GM21515 (cell line): ENCODE measurements around the gene MTUS2.

ENCODE experiments used
- ATAC-seq: cut with Tn5 transposase; IDR thresholded peaks from one replicate; pipeline ENCODE4 v1.9.1; 2021; ENCODE audit not compliant: unreplicated experiment

The MTUS2 gene

DNA sequence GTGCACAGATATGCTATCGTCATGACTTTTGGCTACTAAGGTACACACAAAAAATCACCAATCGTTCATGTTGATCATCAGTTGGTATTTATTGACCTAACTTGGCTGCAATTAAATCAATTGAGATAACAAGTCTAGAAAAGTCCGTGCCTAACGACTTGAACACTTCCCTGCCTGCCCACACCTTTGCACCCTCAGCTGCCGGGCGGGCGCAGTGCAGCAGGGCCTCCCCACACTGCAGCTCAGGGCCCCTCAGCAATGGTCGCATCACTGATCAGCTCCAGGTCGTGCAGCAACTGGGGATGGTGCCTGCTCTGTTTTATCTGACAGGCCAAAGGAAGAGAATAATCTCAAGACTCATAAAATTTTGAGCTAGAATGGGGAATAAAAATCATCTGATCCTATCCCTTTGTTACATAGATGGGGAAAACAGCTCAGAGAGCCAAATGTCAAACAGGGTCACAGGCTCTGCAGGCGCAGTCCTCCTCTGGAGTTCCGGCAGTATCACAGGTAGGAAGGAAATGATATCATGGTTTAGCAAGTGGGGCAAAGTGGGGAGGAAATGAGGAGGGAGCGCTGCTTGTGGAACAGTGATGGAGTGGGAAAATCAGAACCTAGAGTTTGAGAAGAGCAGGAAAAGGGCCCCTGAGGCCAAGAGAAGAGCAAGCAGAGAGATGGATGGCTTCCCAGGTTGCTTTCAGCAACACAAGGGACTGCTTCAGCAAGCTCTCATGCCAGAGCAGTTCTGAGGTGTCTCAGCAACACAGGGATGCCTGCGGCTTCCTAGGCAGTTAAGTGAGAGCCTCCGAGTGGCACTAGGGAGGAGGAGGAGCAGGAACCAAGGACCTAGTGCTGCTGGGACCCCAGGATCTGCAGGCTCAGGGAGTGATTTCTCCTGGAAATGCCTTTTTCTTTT lies 717.9 kb downstream of the MTUS2 start:
- ATAC-seq, result no peak

DNA sequence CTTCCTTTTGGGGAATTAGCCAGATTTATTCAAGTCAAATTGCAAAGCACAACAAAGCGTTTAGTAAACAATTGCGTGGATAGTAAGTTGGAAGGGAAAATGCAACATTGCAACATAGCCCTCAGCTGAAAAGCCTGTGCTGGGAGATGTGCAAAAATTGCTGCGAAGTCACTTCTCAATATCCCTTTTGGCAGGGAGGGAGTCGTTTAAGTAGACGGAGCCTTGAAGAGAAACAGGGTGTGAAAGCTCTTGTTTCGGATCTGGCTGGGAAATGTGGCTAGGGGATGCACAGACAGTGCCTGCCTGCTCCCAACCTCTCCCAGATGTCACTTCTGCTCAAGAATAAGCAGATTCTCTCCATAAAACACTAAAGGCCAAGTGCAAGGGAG lies 718.5 kb downstream of the MTUS2 start:
- ATAC-seq, result no peak

GRCh38 chr13:29539856-29540255 lies 719.7 kb downstream of the MTUS2 start:
- no peak for ATAC-seq

- ATAC-seq, result no peak
These were observed 720.2 kb downstream of the MTUS2 start for GRCh38 chr13:29540334-29540733.

DNA sequence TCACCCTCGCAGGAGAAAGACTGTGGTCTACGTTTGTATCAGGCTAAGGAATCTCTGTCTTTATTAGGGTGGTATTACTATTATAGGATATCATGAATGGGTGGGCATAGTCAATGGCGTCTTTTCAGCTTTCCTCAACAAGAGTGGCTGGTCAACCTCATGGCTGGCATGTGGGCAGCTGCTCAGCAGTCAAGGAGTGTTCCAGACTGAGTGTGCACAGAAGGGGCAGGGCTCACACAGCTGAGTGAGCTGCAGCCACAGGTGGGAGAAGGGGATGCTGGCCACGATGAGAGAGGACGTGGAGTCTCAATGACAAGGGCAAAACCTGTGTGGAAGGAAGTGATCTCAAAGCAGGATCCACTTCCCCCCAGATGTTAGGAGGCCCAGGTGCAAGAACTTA lies 720.7 kb downstream of the MTUS2 start:
- no peak for ATAC-seq

DNA sequence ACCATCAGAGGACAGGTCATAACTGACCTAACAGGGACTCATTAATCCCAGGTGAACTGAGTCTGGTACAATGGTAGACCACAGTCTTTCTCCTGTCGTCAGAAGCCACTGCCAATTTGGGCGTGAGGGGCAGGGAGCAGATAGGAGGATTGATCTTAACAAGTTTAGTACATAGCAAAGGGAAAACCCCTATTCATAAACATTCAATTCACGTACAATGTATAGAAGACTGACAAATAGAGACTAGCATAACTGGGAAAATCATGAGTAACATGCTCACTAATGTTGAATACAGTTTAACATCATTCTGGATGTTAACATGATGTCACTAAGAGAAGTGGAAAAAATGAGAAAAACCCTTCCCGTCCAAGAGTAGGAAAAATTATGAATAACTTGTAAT lies 721.3 kb downstream of the MTUS2 start:
- no peak for ATAC-seq

- ATAC-seq, result no peak
These were observed 722.2 kb downstream of the MTUS2 start for GRCh38 chr13:29542381-29542780.

- ATAC-seq, result peak; percentile 95
These were observed 723.4 kb downstream of the MTUS2 start for GRCh38 chr13:29543230-29544215.

GRCh38 chr13:29545988-29546387 lies 725.8 kb downstream of the MTUS2 start:
- ATAC-seq, result no peak

- ATAC-seq, result no peak
These were observed 726.5 kb downstream of the MTUS2 start for GRCh38 chr13:29546662-29547061.

GRCh38 chr13:29547153-29547552 lies 727.0 kb downstream of the MTUS2 start:
- no peak for ATAC-seq

DNA sequence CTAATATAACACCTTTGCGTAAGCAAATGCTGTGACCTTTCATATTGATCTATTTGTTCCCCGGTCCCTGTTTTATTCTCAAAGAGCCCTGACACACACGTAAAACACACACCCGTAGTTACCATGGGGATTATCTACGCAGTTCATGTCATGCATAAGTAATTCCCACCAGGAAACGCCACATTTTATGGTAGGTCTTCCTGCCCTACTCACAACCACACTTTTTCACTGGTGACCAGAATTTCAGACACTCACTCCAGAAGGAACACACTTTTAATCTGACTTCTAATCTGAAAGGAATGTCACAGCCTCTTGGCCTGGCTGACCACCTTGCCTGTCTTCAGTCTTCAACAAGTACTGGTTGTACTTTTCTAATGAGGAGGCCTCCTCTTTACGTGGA lies 728.6 kb downstream of the MTUS2 start:
- ATAC-seq, result no peak

GRCh38 chr13:29550430-29550988 lies 730.4 kb downstream of the MTUS2 start:
- ATAC-seq, result no peak

DNA sequence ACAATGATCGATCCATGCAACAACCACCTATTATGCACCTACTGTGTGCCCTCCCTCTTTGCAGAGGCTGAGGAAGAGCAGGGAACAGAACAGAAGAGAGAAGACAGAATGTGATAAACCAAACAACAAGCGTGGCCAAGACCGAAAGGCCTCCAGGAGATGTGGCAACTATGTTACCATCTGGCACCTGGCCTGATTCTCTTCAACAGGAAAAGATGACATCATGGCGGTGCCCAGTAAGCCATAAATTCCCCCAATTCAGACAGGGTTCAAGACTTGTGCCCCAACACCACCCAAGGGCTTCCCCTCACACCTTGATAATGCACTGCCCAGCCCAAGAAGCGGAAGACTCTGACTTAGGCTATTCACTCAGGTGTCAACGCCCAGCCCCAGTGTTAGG lies 731.1 kb downstream of the MTUS2 start:
- no peak for ATAC-seq
